Sigmoid colon (tissue), 7 donors: ENCODE results near the gene MARCHF5. TPM values are rescaled to one million over a fixed set of nuclear protein-coding genes. Genes with fewer than 3 reads are reported as not detected.

ENCODE experiments used
- DNase-seq: peaks from one replicate; pipeline ENCODE4 v3.0.0-alpha.2; 2019
- H3K27ac ChIP-seq, 4 donors: fragments of 200-600 bp; sonication (generic); one replicate each; pipeline ENCODE4 v1.5.1; 2016 to 2019; ENCODE audit warnings: mild to moderate bottlenecking in 1 of 4
- H3K27me3 ChIP-seq, 3 donors: fragments of 200-600 bp; sonication (generic); one replicate each; pipeline ENCODE4 v1.5.1; 2019; ENCODE audit warnings: mild to moderate bottlenecking in 1 of 3
- H3K36me3 ChIP-seq, 4 donors: fragments of 200-600 bp; sonication (generic); one replicate each; pipeline ENCODE4 v1.5.1; 2016 to 2019
- H3K4me1 ChIP-seq, 4 donors: fragments of 200-600 bp; sonication (generic); one replicate each; pipeline ENCODE4 v1.5.1; 2017 to 2019
- H3K4me3 ChIP-seq, 4 donors: fragments of 200-600 bp; sonication (generic); one replicate each; pipeline ENCODE4 v1.5.1; 2017 to 2019; ENCODE audit warnings: mild to moderate bottlenecking in 2 of 4, moderate library complexity in 1 of 4
- H3K9me3 ChIP-seq, 4 donors: fragments of 200-600 bp in 3 of 4; sonication (generic) in 3 of 4; one replicate each; pipeline versions ENCODE4 v1.5.1 to v1.6.1; 2013 to 2019
- EP300 ChIP-seq, 4 donors: sonication (generic); formaldehyde crosslinking; IDR thresholded peaks; one replicate each; pipeline ENCODE4 v1.6.1; 2017; ENCODE audit warnings: antibody characterized with exemption in 4 of 4
- POLR2A ChIP-seq, 2 donors: fragments of 450-650 bp; IDR thresholded peaks; one replicate each; pipeline ENCODE4 v1.6.1; 2016; ENCODE audit warnings: antibody characterized with exemption in 2 of 2, mild to moderate bottlenecking in 2 of 2, moderate library complexity in 2 of 2
- POLR2AphosphoS5 ChIP-seq, 4 donors: sonication (generic); formaldehyde crosslinking; IDR thresholded peaks; one replicate each; pipeline ENCODE4 v1.6.1; 2017; ENCODE audit warnings: antibody characterized with exemption in 4 of 4
- WGBS, 2 donors: extraction: QIAGEN DNeasy Blood & Tissue Kit; methylation state at CpG; one replicate each; pipeline ENCODE4 v1.1.7; 2013; 5-methylcytosine and 5-hydroxymethylcytosine counted together
- intact Hi-C: fragments of 100-400 bp; cut with DNase I; formaldehyde crosslinking; loops from one replicate; pipeline ENCODE4 v1.15.1; 2023
- polyA plus RNA-seq, 3 donors: library from polyadenylated mRNA; stranded (reverse); fragments of 200-250 nt; gene quantifications; one replicate each; pipeline ENCODE4 v1.2.3, GENCODE V29; 2013
- total RNA-seq, 4 donors: library from RNA; depleted of rRNA; stranded (reverse); fragments of >200 nt; gene quantifications; one replicate each; pipeline ENCODE4 v1.1.0, GENCODE V29; 2016
- TF ChIP-seq, protein P1 (sequence below), 4 experiments: fragments of 450-650 bp in 3 of 4; fragments of 200-600 bp in 1 of 4; IDR thresholded peaks; one replicate each; pipeline ENCODE4 v1.5.1; 2016 to 2019; ENCODE audit warnings: antibody characterized with exemption in 4 of 4, mild to moderate bottlenecking in 3 of 4, moderate library complexity in 2 of 4
- donor health status: healthy with polysubstance abuse.
- donor health status: Bipolar disorder and iron deficiency.
- donor health status: healthy.

The MARCHF5 gene
- total and polyA plus RNA-seq, 7 donors: 9.5 to 30.5 (median 19.0) TPM

- H3K9me3 ChIP-seq: no peaks in the 10 kb centered on the region
- no peak overlapping the region for H3K4me3 ChIP-seq
- H3K4me1 ChIP-seq: no peaks in the 10 kb centered on the region
- no peaks in the 10 kb centered on the region for H3K27me3 ChIP-seq
- peaks cover 0 to 6% (median 0%) of the 10 kb centered on the region in 4 donors for H3K36me3 ChIP-seq
- TF ChIP-seq POLR2AphosphoS5 (IDR thresholded peaks at IDR 0.05) (no peak), EP300 (IDR thresholded peaks at IDR 0.05) (no peak), POLR2A (IDR thresholded peaks at IDR 0.05) (no peak)
- TF ChIP-seq, protein P1, sequence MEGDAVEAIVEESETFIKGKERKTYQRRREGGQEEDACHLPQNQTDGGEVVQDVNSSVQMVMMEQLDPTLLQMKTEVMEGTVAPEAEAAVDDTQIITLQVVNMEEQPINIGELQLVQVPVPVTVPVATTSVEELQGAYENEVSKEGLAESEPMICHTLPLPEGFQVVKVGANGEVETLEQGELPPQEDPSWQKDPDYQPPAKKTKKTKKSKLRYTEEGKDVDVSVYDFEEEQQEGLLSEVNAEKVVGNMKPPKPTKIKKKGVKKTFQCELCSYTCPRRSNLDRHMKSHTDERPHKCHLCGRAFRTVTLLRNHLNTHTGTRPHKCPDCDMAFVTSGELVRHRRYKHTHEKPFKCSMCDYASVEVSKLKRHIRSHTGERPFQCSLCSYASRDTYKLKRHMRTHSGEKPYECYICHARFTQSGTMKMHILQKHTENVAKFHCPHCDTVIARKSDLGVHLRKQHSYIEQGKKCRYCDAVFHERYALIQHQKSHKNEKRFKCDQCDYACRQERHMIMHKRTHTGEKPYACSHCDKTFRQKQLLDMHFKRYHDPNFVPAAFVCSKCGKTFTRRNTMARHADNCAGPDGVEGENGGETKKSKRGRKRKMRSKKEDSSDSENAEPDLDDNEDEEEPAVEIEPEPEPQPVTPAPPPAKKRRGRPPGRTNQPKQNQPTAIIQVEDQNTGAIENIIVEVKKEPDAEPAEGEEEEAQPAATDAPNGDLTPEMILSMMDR (IDR thresholded peaks at IDR 0.05): no peak
- no peak for DNase-seq
- no peak overlapping the region for H3K27ac ChIP-seq
- 86 to 88% methylated on average over 7 of the region's 7 CpGs for WGBS, 2 donors
- intact Hi-C loops: no loop called here
Measured at GRCh38 chr10:92356041-92356440, 65.1 kb downstream of the MARCHF5 start.

DNA sequence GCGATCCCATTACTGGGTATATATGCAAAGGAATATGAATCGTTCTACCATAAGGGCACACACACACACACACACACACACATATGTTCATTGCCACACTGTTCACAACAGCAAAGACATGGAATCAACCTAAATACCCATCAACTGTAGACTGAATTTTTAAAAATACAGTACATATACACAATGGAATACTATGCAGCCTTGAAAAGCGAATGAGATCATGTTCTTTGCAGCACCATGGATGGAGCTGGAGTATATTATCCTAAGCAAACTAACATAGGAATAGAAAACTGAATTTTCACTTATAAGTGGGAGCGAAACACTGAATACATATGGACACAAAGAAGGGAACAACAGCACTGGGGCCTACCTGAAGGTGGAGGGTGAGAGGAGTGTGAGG lies 72.5 kb downstream of the MARCHF5 start:
- DNase-seq: no peak
- WGBS, 2 donors: 96 to 99% methylated on average over 4 of the region's 4 CpGs
- Histone ChIP-seq H3K36me3 (no peaks in the 10 kb centered on the region), H3K4me3 (no peak overlapping the region), H3K4me1 (no peaks in the 10 kb centered on the region), H3K27me3 (no peaks in the 10 kb centered on the region), H3K9me3 (no peaks in the 10 kb centered on the region), H3K27ac (no peak overlapping the region)
- intact Hi-C loops: no loop called here
- TF ChIP-seq POLR2A (IDR thresholded peaks at IDR 0.05): no peak
- TF ChIP-seq EP300 (IDR thresholded peaks at IDR 0.05): no peak
- no peak for TF ChIP-seq POLR2AphosphoS5 (IDR thresholded peaks at IDR 0.05)
- TF ChIP-seq, protein P1 (IDR thresholded peaks at IDR 0.05): no peak

GRCh38 chr10:92366412-92367021 lies 75.5 kb downstream of the MARCHF5 start:
- Histone ChIP-seq H3K36me3 (no peaks in the 10 kb centered on the region), H3K4me3 (no peak overlapping the region), H3K9me3 (no peaks in the 10 kb centered on the region), H3K27me3 (no peaks in the 10 kb centered on the region), H3K27ac (no peak overlapping the region), H3K4me1 (no peaks in the 10 kb centered on the region)
- WGBS, 2 donors: 80 to 84% methylated on average over 5 of the region's 5 CpGs
- intact Hi-C loops: no loop called here
- TF ChIP-seq, protein P1 (IDR thresholded peaks at IDR 0.05): no peak
- no peak for TF ChIP-seq EP300 (IDR thresholded peaks at IDR 0.05)
- no peak for TF ChIP-seq POLR2A (IDR thresholded peaks at IDR 0.05)
- no peak for TF ChIP-seq POLR2AphosphoS5 (IDR thresholded peaks at IDR 0.05)
- DNase-seq: no peak

- no peaks in the 10 kb centered on the region for H3K27me3 ChIP-seq
- intact Hi-C loops: no loop called here
- TF ChIP-seq, protein P1 (IDR thresholded peaks at IDR 0.05): no peak
- TF ChIP-seq POLR2AphosphoS5 (IDR thresholded peaks at IDR 0.05) (no peak), EP300 (IDR thresholded peaks at IDR 0.05) (no peak), POLR2A (IDR thresholded peaks at IDR 0.05) (no peak)
- no peak overlapping the region for H3K27ac ChIP-seq
- 71 to 77% methylated on average over 4 of the region's 4 CpGs for WGBS, 2 donors
- H3K36me3 ChIP-seq: no peaks in the 10 kb centered on the region
- H3K9me3 ChIP-seq: no peaks in the 10 kb centered on the region
- H3K4me3 ChIP-seq: no peak overlapping the region
- no peaks in the 10 kb centered on the region for H3K4me1 ChIP-seq
- no peak for DNase-seq
Measured at GRCh38 chr10:92377962-92378361, 87.0 kb downstream of the MARCHF5 start.

GRCh38 chr10:92381543-92381954 lies 90.6 kb downstream of the MARCHF5 start:
- DNase-seq: no peak
- intact Hi-C loops: no loop called here
- Histone ChIP-seq H3K27ac (no peak overlapping the region), H3K4me3 (no peak overlapping the region), H3K27me3 (no peaks in the 10 kb centered on the region), H3K9me3 (no peaks in the 10 kb centered on the region), H3K4me1 (no peaks in the 10 kb centered on the region), H3K36me3 (no peaks in the 10 kb centered on the region)
- TF ChIP-seq EP300 (IDR thresholded peaks at IDR 0.05) (no peak), POLR2A (IDR thresholded peaks at IDR 0.05) (no peak), POLR2AphosphoS5 (IDR thresholded peaks at IDR 0.05) (no peak)
- TF ChIP-seq, protein P1 (IDR thresholded peaks at IDR 0.05): no peak
- WGBS, 2 donors: 58 to 59% methylated on average over 7 of the region's 7 CpGs
